ENCODE data around the gene CDKN1B. TPM values are rescaled to one million over a fixed set of nuclear protein-coding genes. Genes with fewer than 3 reads are reported as not detected.

CDKN1B gene
- total RNA-seq, 1 experiment from 2014 or later = 27.7 TPM

GRCh38 chr12:12748044-12748443, 30.9 kb downstream of the CDKN1B start:
- H4K20me1 ChIP-seq (ENCODE audit: control insufficient read depth, insufficient read depth, insufficient read length) = no peaks in the 10 kb centered on the region
- H3K4me1 ChIP-seq (ENCODE audit: insufficient read depth, low read length) = no peaks in the 10 kb centered on the region; the same call in 1 of the 2 replicates
- H3K27ac Mint-ChIP-seq = no peak overlapping the region
- no peak overlapping the region for H2BK120ac ChIP-seq (ENCODE audit: low read depth, low read length, poor library complexity, severe bottlenecking)
- peaks cover 10 to 14% of the 10 kb centered on the region in 2 experiments for H3K4me1 Mint-ChIP-seq
- no peak overlapping the region for H3K18ac ChIP-seq (ENCODE audit: insufficient read length, low read depth, low read length)
- H3K9me3 ChIP-seq (ENCODE audit: control insufficient read depth, low read depth, low read length) = no peaks in the 10 kb centered on the region
- no peak overlapping the region for H3K56ac ChIP-seq (ENCODE audit: insufficient read length, low read depth, low read length)
- no CpG with 5 or more reads among the region's 3 CpGs for WGBS (ENCODE audit: extremely low coverage, insufficient read length, low lambda C conversion rate)
- no peaks in the 10 kb centered on the region for H3K79me2 ChIP-seq (ENCODE audit: insufficient read depth, low read length)
- no peak overlapping the region for H3K14ac ChIP-seq (ENCODE audit: insufficient read depth, low read length)
- H2BK15ac ChIP-seq (ENCODE audit: low read depth, low read length) = no peak overlapping the region
- H2AK5ac ChIP-seq (ENCODE audit: insufficient read length, low read length) = no peak overlapping the region
- H3K27me3 Mint-ChIP-seq (ENCODE audit: low read depth) = peaks cover 2% of the 10 kb centered on the region; the same call in 1 of the 2 replicates
- H3T11ph ChIP-seq (ENCODE audit: low read length) = no peak overlapping the region
- no peak overlapping the region for H2BK12ac ChIP-seq (ENCODE audit: insufficient read length, low read depth, low read length)
- H3K79me1 ChIP-seq (ENCODE audit: insufficient read depth, low read depth, low read length, poor library complexity, severe bottlenecking) = no peaks in the 10 kb centered on the region
- H3K36me3 Mint-ChIP-seq (ENCODE audit: insufficient read depth in 1 of 3, low read depth in 3 of 3) = no peaks in the 10 kb centered on the region
- no peak overlapping the region for H3K4ac ChIP-seq (ENCODE audit: low read depth, low read length)
- H4K5ac ChIP-seq (ENCODE audit: insufficient read length, low read depth, low read length) = no peak overlapping the region
- H3K27ac ChIP-seq (ENCODE audit: insufficient read length, low read depth, low read length) = no peak overlapping the region
- H2AFZ ChIP-seq (ENCODE audit: low read length) = no peak overlapping the region
- H2BK5ac ChIP-seq (ENCODE audit: insufficient read length, low read length) = no peak overlapping the region
- no peaks in the 10 kb centered on the region for H3K23me2 ChIP-seq (ENCODE audit: insufficient read length, low read depth, low read length, poor library complexity, severe bottlenecking)
- no peak overlapping the region for H3K4me2 ChIP-seq (ENCODE audit: insufficient read depth, insufficient read length, low read length)
- H2BK20ac ChIP-seq (ENCODE audit: low read depth, low read length, poor library complexity, severe bottlenecking) = no peak overlapping the region
- no peak overlapping the region for H4K8ac ChIP-seq (replicated peaks; ENCODE audit: insufficient read length, low read depth, low read length)
- no peak overlapping the region for H3K9ac ChIP-seq (ENCODE audit: extremely low read depth, insufficient read length, low read length)
- no peak for DNase-seq
- H3K4me3 Mint-ChIP-seq = no peak overlapping the region
- no peaks in the 10 kb centered on the region for H3K27me3 ChIP-seq (ENCODE audit: insufficient read depth, low read length)
- H3K23ac ChIP-seq (ENCODE audit: insufficient read length, low read depth, low read length) = no peak overlapping the region
- no peaks in the 10 kb centered on the region for H3K9me3 Mint-ChIP-seq
- H4K91ac ChIP-seq (ENCODE audit: insufficient read length, low read depth, low read length) = no peak overlapping the region
- TF ChIP-seq, protein P1, sequence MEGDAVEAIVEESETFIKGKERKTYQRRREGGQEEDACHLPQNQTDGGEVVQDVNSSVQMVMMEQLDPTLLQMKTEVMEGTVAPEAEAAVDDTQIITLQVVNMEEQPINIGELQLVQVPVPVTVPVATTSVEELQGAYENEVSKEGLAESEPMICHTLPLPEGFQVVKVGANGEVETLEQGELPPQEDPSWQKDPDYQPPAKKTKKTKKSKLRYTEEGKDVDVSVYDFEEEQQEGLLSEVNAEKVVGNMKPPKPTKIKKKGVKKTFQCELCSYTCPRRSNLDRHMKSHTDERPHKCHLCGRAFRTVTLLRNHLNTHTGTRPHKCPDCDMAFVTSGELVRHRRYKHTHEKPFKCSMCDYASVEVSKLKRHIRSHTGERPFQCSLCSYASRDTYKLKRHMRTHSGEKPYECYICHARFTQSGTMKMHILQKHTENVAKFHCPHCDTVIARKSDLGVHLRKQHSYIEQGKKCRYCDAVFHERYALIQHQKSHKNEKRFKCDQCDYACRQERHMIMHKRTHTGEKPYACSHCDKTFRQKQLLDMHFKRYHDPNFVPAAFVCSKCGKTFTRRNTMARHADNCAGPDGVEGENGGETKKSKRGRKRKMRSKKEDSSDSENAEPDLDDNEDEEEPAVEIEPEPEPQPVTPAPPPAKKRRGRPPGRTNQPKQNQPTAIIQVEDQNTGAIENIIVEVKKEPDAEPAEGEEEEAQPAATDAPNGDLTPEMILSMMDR (conservative IDR thresholded peaks at IDR 0.05) = no peak

All from H9 (cell line).